Endothelial cell of umbilical vein (primary cell): ENCODE results near the gene NCMAP. TPM values are rescaled to one million over a fixed set of nuclear protein-coding genes. Genes with fewer than 3 reads are reported as not detected.

Experiments used
- BruUV-seq: library from RNA; stranded (reverse); fragments of 400-500 nt; replicated peaks from 2 replicates; lab custom pipeline; 2021; lab: Mats Ljungman, UMichigan
- CTCF ChIA-PET: fragments of 300-600, 350-600 bp; sonication (Branson Sonifier 250); formaldehyde crosslinking; loops from one replicate; lab custom pipeline; 2021; ENCODE audit warnings: antibody characterized with exemption, inconsistent platforms; lab: Charles Lee
- POLR2A ChIA-PET: fragments of 300-600, 350-600 bp; sonication (Branson Sonifier 250); formaldehyde crosslinking; loops from one replicate; lab custom pipeline; 2021; ENCODE audit warnings: antibody characterized with exemption, inconsistent platforms; lab: Charles Lee
- DNase-seq: peaks from one replicate; pipeline ENCODE4 v3.0.0-alpha.2; 2011; ENCODE audit warnings: low read depth, low spot score
- FAIRE-seq: peaks from 2 replicates; lab custom pipeline; 2011; peaks lifted over from hg19 to GRCh38; lab: Jason Lieb, UNC
- H2AFZ ChIP-seq: 2 replicates; pipeline ENCODE4 v1.6.0; 2012; ENCODE audit warnings: low read depth, low read length, control low read depth, inconsistent platforms
- H3K27ac ChIP-seq: 2 replicates; pipeline ENCODE4 v1.5.1; 2011; ENCODE audit warnings: low read depth, mild to moderate bottlenecking, control low read depth, low read length, moderate library complexity; ENCODE audit not compliant: insufficient read depth
- H3K27me3 ChIP-seq, 2 experiments: 2 replicates each; pipeline versions ENCODE4 v1.6.0 to v1.6.1; 2011; ENCODE audit warnings: low read length in 2 of 2, mixed read lengths in 1 of 2; ENCODE audit not compliant: control insufficient read depth in 2 of 2, insufficient read depth in 2 of 2
- H3K36me3 ChIP-seq, 2 experiments: 2 replicates in 1 of 2; 3 replicates in 1 of 2; pipeline ENCODE4 v1.5.1; 2011; ENCODE audit warnings: low read length in 2 of 2, mild to moderate bottlenecking in 1 of 2, moderate library complexity in 1 of 2; ENCODE audit not compliant: control insufficient read depth in 2 of 2, insufficient read depth in 2 of 2; ENCODE audit errors: extremely low read depth in 1 of 2
- H3K4me1 ChIP-seq: 3 replicates; pipeline ENCODE4 v1.5.1; 2011; ENCODE audit warnings: mild to moderate bottlenecking, low read length; ENCODE audit not compliant: control insufficient read depth, insufficient read depth; ENCODE audit errors: extremely low read depth
- H3K4me2 ChIP-seq: 2 replicates; pipeline ENCODE4 v1.6.1; 2011; ENCODE audit warnings: low read length, control low read depth, mixed read lengths; ENCODE audit not compliant: insufficient read depth
- H3K4me3 ChIP-seq, 3 experiments: fragments of 200-600 bp in 1 of 3; sonication (generic), shearing (Covaris generic) in 1 of 3; replicated peaks in 1 of 3; 2 replicates each; pipeline ENCODE4 v1.5.1; 2011 to 2016; ENCODE audit warnings: control low read depth in 3 of 3, low read length in 3 of 3, mild to moderate bottlenecking in 2 of 3, inconsistent platforms in 1 of 3, low read depth in 1 of 3, moderate library complexity in 1 of 3; ENCODE audit not compliant: insufficient read depth in 1 of 3
- H3K79me2 ChIP-seq: 2 replicates; pipeline ENCODE4 v1.6.0; 2012; ENCODE audit warnings: low read length, inconsistent platforms; ENCODE audit not compliant: control insufficient read depth, insufficient read depth
- H3K9ac ChIP-seq: replicated peaks from 2 replicates; pipeline ENCODE3; 2011; ENCODE audit warnings: low read length, control low read depth; ENCODE audit not compliant: insufficient read depth; ENCODE audit errors: extremely low read depth
- H3K9me1 ChIP-seq: replicated peaks from 3 replicates; pipeline ENCODE4 v1.6.0; 2011; ENCODE audit warnings: mild to moderate bottlenecking, low read length; ENCODE audit not compliant: control insufficient read depth, insufficient read depth; ENCODE audit errors: extremely low read depth
- H3K9me3 ChIP-seq: replicated peaks from 2 replicates; pipeline ENCODE4 v1.5.1; 2012; ENCODE audit warnings: low read length, inconsistent platforms; ENCODE audit not compliant: control insufficient read depth, insufficient read depth
- H4K20me1 ChIP-seq: replicated peaks from 2 replicates; pipeline ENCODE3; 2011; ENCODE audit warnings: mild to moderate bottlenecking, low read length; ENCODE audit not compliant: control insufficient read depth, insufficient read depth; ENCODE audit errors: extremely low read depth
- EZH2 ChIP-seq: IDR thresholded peaks from 2 replicates; pipeline ENCODE4 v1.6.1; 2012; ENCODE audit warnings: borderline replicate concordance, low read depth, mild to moderate bottlenecking, moderate library complexity, low read length, inconsistent platforms; ENCODE audit not compliant: severe bottlenecking
- FOS ChIP-seq: IDR thresholded peaks from 2 replicates; pipeline ENCODE4 v1.6.1; 2011; ENCODE audit warnings: mild to moderate bottlenecking, low read length, moderate library complexity, borderline replicate concordance; ENCODE audit not compliant: insufficient read depth
- GATA2 ChIP-seq: IDR thresholded peaks from 2 replicates; pipeline ENCODE4 v1.7.0; 2011; ENCODE audit warnings: low read depth, mild to moderate bottlenecking, moderate library complexity, mixed read lengths, low read length; ENCODE audit not compliant: insufficient read length, insufficient read depth
- JUN ChIP-seq: IDR thresholded peaks from 2 replicates; pipeline ENCODE4 v1.6.1; 2011; ENCODE audit warnings: borderline replicate concordance, low read depth; ENCODE audit not compliant: insufficient read length, insufficient read depth
- MYC ChIP-seq: IDR thresholded peaks from one replicate; pipeline ENCODE4 v1.6.1; 2011; ENCODE audit warnings: mild to moderate bottlenecking, low read depth, low read length
- POLR2A ChIP-seq: IDR thresholded peaks from 2 replicates; pipeline ENCODE4 v1.6.1; 2012; ENCODE audit warnings: low read depth, mild to moderate bottlenecking, control low read depth, low read length
- POLR2AphosphoS5 ChIP-seq: IDR thresholded peaks from 2 replicates; pipeline ENCODE4 v1.6.1; 2012; ENCODE audit warnings: low read depth, mild to moderate bottlenecking, control low read depth, low read length, moderate library complexity; ENCODE audit not compliant: insufficient read depth
- dilution Hi-C: fragments of 300-500 bp; cut with MboI; formaldehyde crosslinking; loops from one replicate; pipeline ENCODE4 v1.15.0; 2019; ENCODE audit warnings: low sequenced_read_pairs; ENCODE audit not compliant: extremely low pct_ligation_motif_present
- intact Hi-C: fragments of 100-400 bp; cut with micrococcal nuclease; formaldehyde crosslinking; loops from one replicate; pipeline ENCODE4 v1.10.0; 2022
- polyA plus RNA-seq, 4 experiments: library from polyadenylated mRNA; depleted of rRNA in 3 of 4; stranded (reverse) in 3 of 4; unstranded in 1 of 4; fragments of >200 nt; gene quantifications; 2 replicates each; pipeline versions ENCODE4 v1.2.1 to v1.2.3, GENCODE V29; 2011 to 2012; ENCODE audit warnings: missing spikeins in 1 of 4
- total RNA-seq: library from RNA; stranded (reverse); gene quantifications from 2 replicates; pipeline ENCODE4 v1.2.3, GENCODE V29; 2021
- TF ChIP-seq, protein P1 (sequence below): IDR thresholded peaks from 2 replicates; pipeline ENCODE4 v1.6.1; 2011; ENCODE audit not compliant: insufficient read depth, insufficient read length
- TF ChIP-seq, protein P2 (sequence below), 2 donors: IDR thresholded peaks; 1 replicate in 1 of 2; 2 replicates in 1 of 2; pipeline ENCODE4 v1.5.1; 2011; ENCODE audit warnings: low read length in 2 of 2, mild to moderate bottlenecking in 2 of 2, moderate library complexity in 2 of 2, control low read depth in 1 of 2, inconsistent platforms in 1 of 2, low read depth in 1 of 2; ENCODE audit not compliant: insufficient read depth in 1 of 2; ENCODE audit errors: extremely low read depth in 1 of 2

The NCMAP gene
- total and polyA plus RNA-seq, 2 donors (not counting 3 experiments of a cell fraction or from before 2014, with no cell fraction given), result not detected

DNA sequence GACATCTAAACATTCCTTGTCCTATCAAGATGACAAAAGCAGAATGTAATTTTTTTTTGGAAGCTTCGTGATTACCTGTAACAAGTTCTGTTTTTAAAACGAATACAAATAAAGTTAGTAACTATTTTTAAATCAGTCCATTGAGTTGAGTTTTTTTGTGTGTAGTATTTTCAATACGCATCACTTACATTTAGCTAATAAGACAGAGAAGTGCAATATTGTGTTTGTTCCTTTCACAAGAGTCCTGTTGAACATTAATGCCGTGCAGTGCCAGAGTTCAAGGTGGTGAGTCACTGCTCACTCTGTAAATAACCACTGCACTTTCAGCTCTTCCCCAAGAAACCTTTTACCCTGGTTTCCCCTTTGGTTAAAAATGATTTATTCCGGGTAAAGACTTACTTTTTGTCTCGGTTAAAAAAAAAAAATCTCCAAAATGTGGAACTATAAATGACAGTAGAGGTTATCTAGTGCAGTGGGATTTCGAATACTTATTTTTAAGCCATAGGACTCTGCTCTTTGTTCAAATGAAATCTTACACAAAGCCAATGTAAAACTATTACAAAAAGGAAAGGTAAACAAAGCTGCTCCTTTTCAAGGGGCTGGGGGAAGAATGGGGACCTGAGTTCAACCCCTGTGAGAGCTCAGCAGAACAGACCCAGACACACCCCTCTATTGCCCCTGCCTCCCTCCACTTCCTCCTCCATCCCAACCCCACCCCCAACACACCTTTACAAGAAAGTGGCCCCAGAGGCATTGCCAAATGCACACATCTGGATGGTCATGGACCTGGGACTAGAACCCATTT is 14.8 kb upstream of the NCMAP start:
- Histone ChIP-seq H3K9ac (no peak overlapping the region), H3K9me3 (no peaks in the 10 kb centered on the region), H3K9me1 (no peaks in the 10 kb centered on the region), H3K36me3 (no peaks in the 10 kb centered on the region), H3K4me3 (no peak overlapping the region), H3K79me2 (no peaks in the 10 kb centered on the region), H3K27me3 (peaks cover 0 to 2% of the 10 kb centered on the region in 2 experiments), H3K4me1 (peaks cover 3% of the 10 kb centered on the region), H3K4me2 (no peak overlapping the region), H2AFZ (no peak overlapping the region), H4K20me1 (no peaks in the 10 kb centered on the region), H3K27ac (no peak overlapping the region)
- DNase-seq (peak; percentile 47), FAIRE-seq (peak; percentile 78)
- BruUV-seq, result no TSS peak
- TF ChIP-seq JUN (peak; percentile 13), POLR2A (no peak), GATA2 (no peak), POLR2AphosphoS5 (no peak), EZH2 (no peak), MYC (no peak), FOS (peak; percentile 61)
- TF ChIP-seq, protein P1, sequence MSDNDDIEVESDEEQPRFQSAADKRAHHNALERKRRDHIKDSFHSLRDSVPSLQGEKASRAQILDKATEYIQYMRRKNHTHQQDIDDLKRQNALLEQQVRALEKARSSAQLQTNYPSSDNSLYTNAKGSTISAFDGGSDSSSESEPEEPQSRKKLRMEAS, result no peak
- TF ChIP-seq, protein P2, sequence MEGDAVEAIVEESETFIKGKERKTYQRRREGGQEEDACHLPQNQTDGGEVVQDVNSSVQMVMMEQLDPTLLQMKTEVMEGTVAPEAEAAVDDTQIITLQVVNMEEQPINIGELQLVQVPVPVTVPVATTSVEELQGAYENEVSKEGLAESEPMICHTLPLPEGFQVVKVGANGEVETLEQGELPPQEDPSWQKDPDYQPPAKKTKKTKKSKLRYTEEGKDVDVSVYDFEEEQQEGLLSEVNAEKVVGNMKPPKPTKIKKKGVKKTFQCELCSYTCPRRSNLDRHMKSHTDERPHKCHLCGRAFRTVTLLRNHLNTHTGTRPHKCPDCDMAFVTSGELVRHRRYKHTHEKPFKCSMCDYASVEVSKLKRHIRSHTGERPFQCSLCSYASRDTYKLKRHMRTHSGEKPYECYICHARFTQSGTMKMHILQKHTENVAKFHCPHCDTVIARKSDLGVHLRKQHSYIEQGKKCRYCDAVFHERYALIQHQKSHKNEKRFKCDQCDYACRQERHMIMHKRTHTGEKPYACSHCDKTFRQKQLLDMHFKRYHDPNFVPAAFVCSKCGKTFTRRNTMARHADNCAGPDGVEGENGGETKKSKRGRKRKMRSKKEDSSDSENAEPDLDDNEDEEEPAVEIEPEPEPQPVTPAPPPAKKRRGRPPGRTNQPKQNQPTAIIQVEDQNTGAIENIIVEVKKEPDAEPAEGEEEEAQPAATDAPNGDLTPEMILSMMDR (IDR thresholded peaks at IDR 0.05; ENCODE audit: extremely low read depth in 1 of 2, insufficient read depth in 1 of 2, low read depth in 1 of 2, low read length in 2 of 2), result no peak
- dilution Hi-C loops, result no loop called here
- intact Hi-C loops, result no loop called here
- CTCF ChIA-PET, result interaction anchor here (0.6 to 2.4 kb wide), 13 partner anchors 12 to 725 kb away, joined by 3 to 21 read pairs (median 4); no protein-coding TSS in a partner anchor
- POLR2A ChIA-PET, result no interaction called here
